Activated CD8-positive, alpha-beta memory T cell treated with anti-CD3 and anti-CD28 coated beads, Interleukin-2, amount 50 U/mL, for 24 hours (primary cell): Measurements from ENCODE around the gene XAGE2.

Source experiments
- DNase-seq: peaks from one replicate; pipeline ENCODE4 v3.0.0-alpha.2; 2020; ENCODE audit errors: extremely low read depth

Gene XAGE2

GRCh38 chrX:52424656-52425055, 55.8 kb downstream of the XAGE2 start:
- no peak for DNase-seq
